GM13976 (cell line): ENCODE results near the gene WLS.

ENCODE experiments used
- DNase-seq: peaks from one replicate; pipeline ENCODE4 v3.0.0; 2012; ENCODE audit warnings: low spot score
- in situ Hi-C: fragments of 300-500 bp; cut with MboI; formaldehyde crosslinking; loops from one replicate; pipeline ENCODE4 v1.12.0; 2022; ENCODE audit warnings: low sequenced_read_pairs, mixed read lengths, inconsistent platforms; ENCODE audit not compliant: unreplicated experiment
- TF ChIP-seq, protein P1 (sequence below): IDR thresholded peaks from 2 replicates; pipeline ENCODE4 v1.5.1; 2012; ENCODE audit warnings: borderline replicate concordance, mild to moderate bottlenecking; ENCODE audit not compliant: insufficient read depth; ENCODE audit errors: extremely low read depth, missing control alignments, control extremely low read depth

The WLS gene

GRCh38 chr1:68232289-68233148 is at the start of gene WLS:
TSS of gene WLS (minus strand) at chr1:68232523. CDS start at chr1:68232299, 224 bp downstream.
- TF ChIP-seq, protein P1, sequence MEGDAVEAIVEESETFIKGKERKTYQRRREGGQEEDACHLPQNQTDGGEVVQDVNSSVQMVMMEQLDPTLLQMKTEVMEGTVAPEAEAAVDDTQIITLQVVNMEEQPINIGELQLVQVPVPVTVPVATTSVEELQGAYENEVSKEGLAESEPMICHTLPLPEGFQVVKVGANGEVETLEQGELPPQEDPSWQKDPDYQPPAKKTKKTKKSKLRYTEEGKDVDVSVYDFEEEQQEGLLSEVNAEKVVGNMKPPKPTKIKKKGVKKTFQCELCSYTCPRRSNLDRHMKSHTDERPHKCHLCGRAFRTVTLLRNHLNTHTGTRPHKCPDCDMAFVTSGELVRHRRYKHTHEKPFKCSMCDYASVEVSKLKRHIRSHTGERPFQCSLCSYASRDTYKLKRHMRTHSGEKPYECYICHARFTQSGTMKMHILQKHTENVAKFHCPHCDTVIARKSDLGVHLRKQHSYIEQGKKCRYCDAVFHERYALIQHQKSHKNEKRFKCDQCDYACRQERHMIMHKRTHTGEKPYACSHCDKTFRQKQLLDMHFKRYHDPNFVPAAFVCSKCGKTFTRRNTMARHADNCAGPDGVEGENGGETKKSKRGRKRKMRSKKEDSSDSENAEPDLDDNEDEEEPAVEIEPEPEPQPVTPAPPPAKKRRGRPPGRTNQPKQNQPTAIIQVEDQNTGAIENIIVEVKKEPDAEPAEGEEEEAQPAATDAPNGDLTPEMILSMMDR = no peak
- DNase-seq = peak; percentile 24
- in situ Hi-C loops = no loop called here

DNA sequence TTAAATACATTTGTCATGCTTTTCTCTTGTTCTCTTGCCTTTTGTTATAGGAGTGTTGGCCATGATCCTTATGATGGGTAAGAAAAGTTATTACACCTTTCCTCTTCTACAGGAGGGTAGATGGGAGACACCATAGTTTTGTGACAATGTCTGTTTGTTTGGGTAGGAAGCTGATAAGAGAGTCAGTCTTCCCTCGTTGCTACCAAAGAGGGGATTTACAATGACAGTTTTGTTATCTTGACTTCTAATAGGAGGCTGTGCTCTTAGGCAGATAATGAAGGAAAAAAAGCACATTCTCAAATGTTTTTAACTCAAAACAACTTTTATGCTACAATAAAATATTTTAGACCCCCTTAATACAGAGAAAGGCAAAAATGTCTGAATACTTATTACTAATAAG is 48.0 kb upstream of the WLS start:
- TF ChIP-seq, protein P1 = no peak
- no peak for DNase-seq
- in situ Hi-C loops = no loop called here

GRCh38 chr1:68279846-68280245 is 47.5 kb upstream of the WLS start:
- in situ Hi-C loops = no loop called here
- TF ChIP-seq, protein P1 = no peak
- DNase-seq = no peak

DNA sequence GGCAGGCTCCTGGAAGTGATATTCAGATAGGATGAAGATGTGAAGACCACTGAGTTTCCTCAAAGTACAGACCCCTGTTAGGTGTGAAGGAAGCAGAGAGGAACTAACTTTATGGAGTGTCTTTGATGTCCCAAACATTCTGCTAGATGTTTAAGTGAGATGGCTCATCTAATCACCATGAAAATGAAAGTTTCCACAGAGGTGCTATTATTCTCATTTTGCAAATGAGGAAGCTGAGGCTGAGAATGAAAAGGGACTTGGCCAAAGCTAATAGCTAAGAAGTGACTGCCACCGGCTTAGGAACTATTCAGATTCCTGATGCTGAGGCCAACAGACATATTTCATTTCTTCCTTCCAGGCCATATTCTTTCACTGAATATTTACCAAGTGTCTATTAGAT is 45.9 kb upstream of the WLS start:
- no peak for DNase-seq
- in situ Hi-C loops = no loop called here
- TF ChIP-seq, protein P1 = no peak

GRCh38 chr1:68276448-68276847 is 44.1 kb upstream of the WLS start:
- TF ChIP-seq, protein P1 = no peak
- in situ Hi-C loops = no loop called here
- no peak for DNase-seq

GRCh38 chr1:68273530-68273929 is 41.2 kb upstream of the WLS start:
- DNase-seq = no peak
- TF ChIP-seq, protein P1 = no peak
- in situ Hi-C loops = no loop called here
